Measurements from ENCODE around the gene KRT74. TPM values are rescaled to one million over a fixed set of nuclear protein-coding genes. Genes with fewer than 3 reads are reported as not detected.

Gene KRT74
- total RNA-seq, 1 experiment from 2014 or later = not detected

DNA sequence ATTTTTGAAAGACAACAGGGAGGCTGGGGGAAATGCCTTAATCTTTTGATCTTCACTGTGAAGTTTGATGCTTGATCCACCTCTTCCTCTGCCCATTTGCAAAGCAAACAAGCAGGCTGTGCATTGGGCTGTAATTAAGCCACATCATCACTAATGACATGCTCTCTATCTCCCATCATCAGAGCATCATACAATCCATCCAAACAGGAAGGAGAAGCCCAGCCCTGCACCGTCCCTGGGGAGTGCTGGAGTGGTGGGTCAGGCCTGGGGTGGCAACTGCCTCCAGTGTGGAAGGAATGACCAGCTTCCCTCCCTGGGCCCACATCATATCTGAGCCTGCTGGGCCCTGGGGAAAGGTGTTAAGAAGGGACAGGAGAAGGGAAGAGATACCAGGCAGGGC lies 6.9 kb upstream of the KRT74 start:
- Histone ChIP-seq H3K27me3 (ENCODE audit: low read length) (no peaks in the 10 kb centered on the region), H2AFZ (ENCODE audit: low read length) (no peak overlapping the region), H3K9me3 (ENCODE audit: low read length) (no peaks in the 10 kb centered on the region), H3K4me1 (ENCODE audit: insufficient read depth, low read length) (peaks cover 8% of the 10 kb centered on the region; the same call in 1 of the 2 replicates), H3F3A (ENCODE audit: low read length, unreplicated experiment) (no peaks in the 10 kb centered on the region), H3K79me2 (ENCODE audit: low read length) (no peaks in the 10 kb centered on the region), H3K4me2 (ENCODE audit: low read length) (no peak overlapping the region), H3K36me3 (ENCODE audit: low read depth, low read length) (no peaks in the 10 kb centered on the region), H3K9me2 (replicated peaks; ENCODE audit: low read length) (no peaks in the 10 kb centered on the region), H4K20me1 (ENCODE audit: low read length) (no peaks in the 10 kb centered on the region), H3K27ac (ENCODE audit: low read length) (no peak overlapping the region), H3K4me3 (ENCODE audit: low read length) (no peak overlapping the region), H3K9ac (ENCODE audit: low read length) (no peak overlapping the region)
- no TSS peak for BruUV-seq (replicated peaks)
- DNase-seq (no peak), ATAC-seq (no peak)
- ChIA-PET POLR2A (ENCODE audit: unreplicated experiment) (interaction anchor here (0.6 kb wide), 2 partner anchors 212 to 500 kb away, joined by 3 to 9 read pairs; no protein-coding TSS in a partner anchor), CTCF (interaction anchor here (0.6 to 1.2 kb wide), 2 partner anchors 73 to 285 kb away, joined by 4 to 8 read pairs; no protein-coding TSS in a partner anchor)
- intact Hi-C loops (cut with micrococcal nuclease) = loop anchor here (10.0 kb wide), 1 partner anchor 404 kb away; no protein-coding TSS in a partner anchor
- no peak for TF ChIP-seq EZH2phosphoT487 (IDR thresholded peaks at IDR 0.05; ENCODE audit: borderline replicate concordance, low read length)
- no peak for TF ChIP-seq EZH2 (IDR thresholded peaks at IDR 0.05; ENCODE audit: low read length, unreplicated experiment)
- TF ChIP-seq, protein P1, sequence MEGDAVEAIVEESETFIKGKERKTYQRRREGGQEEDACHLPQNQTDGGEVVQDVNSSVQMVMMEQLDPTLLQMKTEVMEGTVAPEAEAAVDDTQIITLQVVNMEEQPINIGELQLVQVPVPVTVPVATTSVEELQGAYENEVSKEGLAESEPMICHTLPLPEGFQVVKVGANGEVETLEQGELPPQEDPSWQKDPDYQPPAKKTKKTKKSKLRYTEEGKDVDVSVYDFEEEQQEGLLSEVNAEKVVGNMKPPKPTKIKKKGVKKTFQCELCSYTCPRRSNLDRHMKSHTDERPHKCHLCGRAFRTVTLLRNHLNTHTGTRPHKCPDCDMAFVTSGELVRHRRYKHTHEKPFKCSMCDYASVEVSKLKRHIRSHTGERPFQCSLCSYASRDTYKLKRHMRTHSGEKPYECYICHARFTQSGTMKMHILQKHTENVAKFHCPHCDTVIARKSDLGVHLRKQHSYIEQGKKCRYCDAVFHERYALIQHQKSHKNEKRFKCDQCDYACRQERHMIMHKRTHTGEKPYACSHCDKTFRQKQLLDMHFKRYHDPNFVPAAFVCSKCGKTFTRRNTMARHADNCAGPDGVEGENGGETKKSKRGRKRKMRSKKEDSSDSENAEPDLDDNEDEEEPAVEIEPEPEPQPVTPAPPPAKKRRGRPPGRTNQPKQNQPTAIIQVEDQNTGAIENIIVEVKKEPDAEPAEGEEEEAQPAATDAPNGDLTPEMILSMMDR (conservative IDR thresholded peaks at IDR 0.05; ENCODE audit: low read depth, low read length) = no peak

DNA sequence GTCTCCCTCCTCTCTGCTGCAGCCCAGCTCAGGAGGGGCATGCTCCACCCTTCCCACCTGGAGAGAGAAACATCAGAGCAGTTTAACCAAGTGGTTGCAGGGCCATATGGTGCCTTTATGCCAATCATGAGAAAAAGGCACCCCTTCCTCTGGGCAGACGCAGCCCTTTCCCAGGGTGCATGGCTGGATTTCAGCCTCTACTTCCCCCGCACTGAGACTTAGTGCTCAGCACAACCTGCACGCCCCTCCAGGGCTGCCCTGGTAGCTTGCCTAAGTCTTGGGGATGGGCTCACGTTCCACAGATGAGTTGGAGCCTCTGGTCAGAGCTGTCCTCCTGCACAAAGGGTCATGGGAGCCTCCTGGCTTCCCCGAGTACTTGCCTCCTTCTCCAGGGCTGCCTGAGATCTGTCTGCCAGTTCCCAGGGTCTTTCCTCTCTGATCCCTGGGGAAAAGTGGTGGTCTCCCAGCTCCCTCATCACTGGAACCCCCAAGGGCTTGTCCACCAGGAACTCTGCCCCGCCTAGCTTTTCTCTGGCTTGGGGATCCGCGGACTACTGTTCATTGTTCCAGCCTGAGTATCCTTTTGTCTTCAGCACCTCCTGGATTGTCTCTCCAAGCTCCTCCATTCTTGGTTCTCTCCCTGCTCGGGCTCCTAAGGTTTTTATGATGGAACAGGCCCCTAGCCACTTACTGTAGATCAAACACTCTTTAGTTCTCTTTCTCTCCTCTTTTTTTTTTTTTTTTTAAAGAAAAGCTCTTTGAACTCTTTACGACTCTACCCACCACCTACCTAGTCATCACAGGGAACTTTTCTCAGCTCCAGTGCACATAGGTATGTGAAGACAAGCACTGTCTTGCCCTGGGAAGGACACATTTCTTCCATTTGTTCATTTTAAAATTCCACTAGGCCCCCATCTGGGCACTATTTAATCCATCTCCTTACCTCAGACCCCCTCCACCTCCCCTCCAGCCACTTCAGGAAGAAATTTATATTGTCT lies 6.1 kb upstream of the KRT74 start:
- Histone ChIP-seq H3F3A (ENCODE audit: low read length, unreplicated experiment) (no peaks in the 10 kb centered on the region), H3K4me1 (ENCODE audit: insufficient read depth, low read length) (peaks cover 8% of the 10 kb centered on the region; the same call in 1 of the 2 replicates), H3K9ac (ENCODE audit: low read length) (no peak overlapping the region), H2AFZ (ENCODE audit: low read length) (no peak overlapping the region), H3K36me3 (ENCODE audit: low read depth, low read length) (no peaks in the 10 kb centered on the region), H3K4me2 (ENCODE audit: low read length) (no peak overlapping the region), H3K79me2 (ENCODE audit: low read length) (no peaks in the 10 kb centered on the region), H3K4me3 (ENCODE audit: low read length) (no peak overlapping the region), H3K27ac (ENCODE audit: low read length) (no peak overlapping the region), H3K9me2 (replicated peaks; ENCODE audit: low read length) (no peaks in the 10 kb centered on the region), H4K20me1 (ENCODE audit: low read length) (no peaks in the 10 kb centered on the region), H3K27me3 (ENCODE audit: low read length) (no peaks in the 10 kb centered on the region), H3K9me3 (ENCODE audit: low read length) (no peaks in the 10 kb centered on the region)
- no peak for ATAC-seq
- ChIA-PET POLR2A (ENCODE audit: unreplicated experiment) (interaction anchor here (0.6 kb wide), 3 partner anchors 212 to 501 kb away, joined by 3 to 9 read pairs (median 5); no protein-coding TSS in a partner anchor), CTCF (interaction anchor here (0.6 to 1.2 kb wide), 3 partner anchors 73 to 286 kb away, joined by 4 to 8 read pairs (median 4); no protein-coding TSS in a partner anchor)
- DNase-seq = no peak
- intact Hi-C loops (cut with micrococcal nuclease) = loop anchor here (10.0 kb wide), 1 partner anchor 405 kb away; no protein-coding TSS in a partner anchor
- TF ChIP-seq EZH2phosphoT487 (IDR thresholded peaks at IDR 0.05; ENCODE audit: borderline replicate concordance, low read length) = no peak
- TF ChIP-seq, protein P1 (conservative IDR thresholded peaks at IDR 0.05; ENCODE audit: low read depth, low read length) = no peak
- TF ChIP-seq EZH2 (IDR thresholded peaks at IDR 0.05; ENCODE audit: low read length, unreplicated experiment) = no peak
- BruUV-seq (replicated peaks) = no TSS peak

Measured in PC-3 (cell line).